Cardiac muscle cell (in vitro differentiated cells and primary cell): ENCODE data around the gene NRSN1. TPM values are rescaled to one million over a fixed set of nuclear protein-coding genes. Genes with fewer than 3 reads are reported as not detected.
A peak's percentile ranks its signal among the peaks of the same experiment; 100 is the strongest.

Experiments used
- DNase-seq, 2 donors: peaks; one replicate each; pipeline versions ENCODE4 v3.0.0 to v3.0.0-alpha.2; 2010 to 2017; ENCODE audit warnings: low read depth in 1 of 2, low spot score in 1 of 2
- H3K27ac ChIP-seq: fragments of 200-600 bp; sonication (generic); 2 replicates; pipeline ENCODE4 v1.5.1; 2016
- H3K27me3 ChIP-seq: fragments of 200-600 bp; sonication (generic); 2 replicates; pipeline ENCODE4 v1.6.0; 2016; ENCODE audit warnings: control low read depth
- H3K36me3 ChIP-seq: fragments of 200-600 bp; sonication (generic); 2 replicates; pipeline ENCODE4 v1.5.1; 2016; ENCODE audit warnings: control low read depth
- H3K4me1 ChIP-seq: fragments of 200-600 bp; sonication (generic); 2 replicates; pipeline ENCODE4 v1.8.1; 2017; ENCODE audit warnings: low read depth, mild to moderate bottlenecking, mixed run types
- H3K4me3 ChIP-seq: fragments of 200-600 bp; sonication (generic); 2 replicates; pipeline ENCODE4 v1.5.1; 2016; ENCODE audit warnings: mild to moderate bottlenecking
- H3K9me3 ChIP-seq: fragments of 200-600 bp; sonication (generic); 2 replicates; pipeline ENCODE4 v1.5.1; 2017; ENCODE audit warnings: low read depth, mild to moderate bottlenecking, control low read depth
- CTCF ChIP-seq: IDR thresholded peaks from 2 replicates; pipeline ENCODE4 v1.5.1; 2012; ENCODE audit warnings: low read depth, mild to moderate bottlenecking, low read length
- polyA plus RNA-seq: library from polyadenylated mRNA; unstranded; fragments of >200 nt; fragmentation: Nextera tagmentation; extraction: Ambion mirVana; gene quantifications from 2 replicates; pipeline ENCODE4 v1.2.1, GENCODE V29; 2016
- total RNA-seq: library from RNA; depleted of rRNA; stranded (reverse); fragments of >200 nt; gene quantifications from 2 replicates; pipeline ENCODE4 v1.2.3, GENCODE V29; 2016

Gene NRSN1
- total and polyA plus RNA-seq, 2 experiments from 2014 or later, result not detected

- H3K27ac ChIP-seq, result no peak overlapping the region
- no peak for TF ChIP-seq CTCF
- peaks cover 12% of the 10 kb centered on the region for H3K27me3 ChIP-seq
- H3K36me3 ChIP-seq, result no peaks in the 10 kb centered on the region
- H3K9me3 ChIP-seq, result no peaks in the 10 kb centered on the region
- no peak for DNase-seq
- H3K4me3 ChIP-seq, result no peak overlapping the region
- no peaks in the 10 kb centered on the region for H3K4me1 ChIP-seq
Measured at GRCh38 chr6:24117021-24117420, 9.0 kb upstream of the NRSN1 start.

- no peak for DNase-seq
- Histone ChIP-seq H3K27me3 (peaks cover 29% of the 10 kb centered on the region), H3K4me3 (no peak overlapping the region), H3K4me1 (no peaks in the 10 kb centered on the region), H3K27ac (no peak overlapping the region), H3K9me3 (no peaks in the 10 kb centered on the region), H3K36me3 (no peaks in the 10 kb centered on the region)
- no peak for TF ChIP-seq CTCF
Measured at GRCh38 chr6:24122139-24122538, 3.9 kb upstream of the NRSN1 start.

GRCh38 chr6:24126586-24127192 is 674 bp downstream of the NRSN1 start:
- TF ChIP-seq CTCF, result no peak
- Histone ChIP-seq H3K4me1 (no peaks in the 10 kb centered on the region), H3K36me3 (no peaks in the 10 kb centered on the region), H3K27ac (no peak overlapping the region), H3K27me3 (peaks cover 40% of the 10 kb centered on the region), H3K9me3 (no peaks in the 10 kb centered on the region), H3K4me3 (peak overlapping the region; percentile 26)
- DNase-seq, result peak; percentile 66 to 94

- DNase-seq, result no peak
- no peak for TF ChIP-seq CTCF
- no peak overlapping the region for H3K27ac ChIP-seq
- H3K4me3 ChIP-seq, result no peak overlapping the region
- peaks cover 36% of the 10 kb centered on the region for H3K27me3 ChIP-seq
- no peaks in the 10 kb centered on the region for H3K9me3 ChIP-seq
- no peaks in the 10 kb centered on the region for H3K36me3 ChIP-seq
- no peaks in the 10 kb centered on the region for H3K4me1 ChIP-seq
Measured at GRCh38 chr6:24127316-24127715, 1.3 kb downstream of the NRSN1 start.

GRCh38 chr6:24131751-24132150 is 5.7 kb downstream of the NRSN1 start:
- Histone ChIP-seq H3K36me3 (no peaks in the 10 kb centered on the region), H3K4me3 (no peak overlapping the region)

More at GRCh38 chr6:24131751-24132150, 5.7 kb downstream of the NRSN1 start:
- Histone ChIP-seq H3K4me1 (no peaks in the 10 kb centered on the region), H3K27ac (no peak overlapping the region), H3K9me3 (no peaks in the 10 kb centered on the region), H3K27me3 (peaks cover 17% of the 10 kb centered on the region)
- DNase-seq, result no peak
- TF ChIP-seq CTCF, result no peak
